ENCODE measurements around the gene MAPKBP1.
"Not testable (repeated sequence)": the region's sequence is repeated elsewhere in the genome, so short reads cannot be mapped to it uniquely, and the experiment has no call there.

Gene MAPKBP1

GRCh38 chr15:41732483-41732882 is 41.8 kb upstream of the MAPKBP1 start:
- Histone ChIP-seq H3K4me2 (ENCODE audit: low read depth, low read length) (no peak overlapping the region), H2AFZ (ENCODE audit: low read length) (no peak overlapping the region), H4K20me1 (ENCODE audit: insufficient read depth, low read length) (no peaks in the 10 kb centered on the region), H3K27ac (ENCODE audit: low read length) (no peak overlapping the region), H3K4me1 (ENCODE audit: low read length) (no peaks in the 10 kb centered on the region), H3K9me2 (replicated peaks; ENCODE audit: insufficient read depth, low read length) (no peaks in the 10 kb centered on the region), H3K4me3 (ENCODE audit: low read length) (no peak overlapping the region), H3F3A (ENCODE audit: insufficient read depth, low read length) (no peaks in the 10 kb centered on the region), H3K79me2 (ENCODE audit: low read length) (no peaks in the 10 kb centered on the region), H3K9me3 (replicated peaks; ENCODE audit: insufficient read depth, low read length) (no peaks in the 10 kb centered on the region), H3K9ac (ENCODE audit: low read length) (no peak overlapping the region), H3K36me3 (replicated peaks; ENCODE audit: insufficient read depth, low read length) (no peaks in the 10 kb centered on the region; the same call in 1 of the 2 replicates), H3K27me3 (replicated peaks; ENCODE audit: insufficient read depth, low read length) (no peaks in the 10 kb centered on the region)
- no peak for TF ChIP-seq EZH2 (optimal IDR thresholded peaks at IDR 0.05; ENCODE audit: low read depth, low read length)
- TF ChIP-seq EZH2phosphoT487 (IDR thresholded peaks at IDR 0.05; ENCODE audit: low read length), result no peak
- TF ChIP-seq CTCF (IDR thresholded peaks at IDR 0.05; ENCODE audit: low read length), result no peak
- no peak for DNase-seq

- Histone ChIP-seq H3K4me2 (ENCODE audit: low read depth, low read length) (no peak overlapping the region), H2AFZ (ENCODE audit: low read length) (no peak overlapping the region), H3F3A (ENCODE audit: insufficient read depth, low read length) (no peaks in the 10 kb centered on the region), H3K27me3 (replicated peaks; ENCODE audit: insufficient read depth, low read length) (no peaks in the 10 kb centered on the region), H3K36me3 (replicated peaks; ENCODE audit: insufficient read depth, low read length) (no peaks in the 10 kb centered on the region; the same call in 1 of the 2 replicates), H3K27ac (ENCODE audit: low read length) (no peak overlapping the region), H3K79me2 (ENCODE audit: low read length) (no peaks in the 10 kb centered on the region), H3K9me3 (replicated peaks; ENCODE audit: insufficient read depth, low read length) (no peaks in the 10 kb centered on the region), H3K4me3 (ENCODE audit: low read length) (no peak overlapping the region), H4K20me1 (ENCODE audit: insufficient read depth, low read length) (no peaks in the 10 kb centered on the region), H3K4me1 (ENCODE audit: low read length) (no peaks in the 10 kb centered on the region), H3K9me2 (replicated peaks; ENCODE audit: insufficient read depth, low read length) (no peaks in the 10 kb centered on the region), H3K9ac (ENCODE audit: low read length) (no peak overlapping the region)
- no peak for TF ChIP-seq EZH2phosphoT487 (IDR thresholded peaks at IDR 0.05; ENCODE audit: low read length)
- TF ChIP-seq CTCF (IDR thresholded peaks at IDR 0.05; ENCODE audit: low read length), result no peak
- no peak for TF ChIP-seq EZH2 (optimal IDR thresholded peaks at IDR 0.05; ENCODE audit: low read depth, low read length)
- DNase-seq, result no peak
Measured at GRCh38 chr15:41734079-41734478, 40.2 kb upstream of the MAPKBP1 start.

DNA sequence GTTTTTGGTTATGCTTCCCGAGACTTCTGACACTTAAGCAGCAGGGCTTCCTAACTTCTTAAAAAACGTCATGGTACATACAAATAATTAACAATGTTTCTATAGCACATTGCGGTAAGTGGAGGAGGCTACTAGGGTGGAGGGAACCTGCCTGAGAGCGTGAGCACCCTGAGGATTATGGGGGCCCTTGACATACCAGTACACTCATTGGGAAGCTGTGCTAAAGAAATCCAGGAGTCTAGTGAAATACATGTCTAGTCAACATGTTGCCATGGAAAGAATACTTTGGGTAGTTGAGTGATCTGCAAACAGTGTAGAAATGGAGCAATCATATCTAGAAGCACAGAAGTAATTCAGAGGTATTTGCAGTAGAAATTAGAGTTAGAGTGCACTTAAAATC is 39.2 kb upstream of the MAPKBP1 start:
- H3K36me3 ChIP-seq (replicated peaks; ENCODE audit: insufficient read depth, low read length), result peaks cover 2% of the 10 kb centered on the region; the same call in 1 of the 2 replicates
- H3K9me3 ChIP-seq (replicated peaks; ENCODE audit: insufficient read depth, low read length), result no peaks in the 10 kb centered on the region
- H3K4me1 ChIP-seq (ENCODE audit: low read length), result no peaks in the 10 kb centered on the region
- no peaks in the 10 kb centered on the region for H3K27me3 ChIP-seq (replicated peaks; ENCODE audit: insufficient read depth, low read length)
- no peak overlapping the region for H3K4me2 ChIP-seq (ENCODE audit: low read depth, low read length)
- TF ChIP-seq CTCF (IDR thresholded peaks at IDR 0.05; ENCODE audit: low read length), result no peak
- TF ChIP-seq EZH2phosphoT487 (IDR thresholded peaks at IDR 0.05; ENCODE audit: low read length), result no peak
- TF ChIP-seq EZH2 (optimal IDR thresholded peaks at IDR 0.05; ENCODE audit: low read depth, low read length), result no peak
- H3F3A ChIP-seq (ENCODE audit: insufficient read depth, low read length), result no peaks in the 10 kb centered on the region
- no peak overlapping the region for H3K27ac ChIP-seq (ENCODE audit: low read length)
- no peaks in the 10 kb centered on the region for H4K20me1 ChIP-seq (ENCODE audit: insufficient read depth, low read length)
- H3K4me3 ChIP-seq (ENCODE audit: low read length), result no peak overlapping the region
- no peaks in the 10 kb centered on the region for H3K79me2 ChIP-seq (ENCODE audit: low read length)
- no peak overlapping the region for H3K9ac ChIP-seq (ENCODE audit: low read length)
- no peak for DNase-seq
- no peaks in the 10 kb centered on the region for H3K9me2 ChIP-seq (replicated peaks; ENCODE audit: insufficient read depth, low read length)
- H2AFZ ChIP-seq (ENCODE audit: low read length), result no peak overlapping the region

DNA sequence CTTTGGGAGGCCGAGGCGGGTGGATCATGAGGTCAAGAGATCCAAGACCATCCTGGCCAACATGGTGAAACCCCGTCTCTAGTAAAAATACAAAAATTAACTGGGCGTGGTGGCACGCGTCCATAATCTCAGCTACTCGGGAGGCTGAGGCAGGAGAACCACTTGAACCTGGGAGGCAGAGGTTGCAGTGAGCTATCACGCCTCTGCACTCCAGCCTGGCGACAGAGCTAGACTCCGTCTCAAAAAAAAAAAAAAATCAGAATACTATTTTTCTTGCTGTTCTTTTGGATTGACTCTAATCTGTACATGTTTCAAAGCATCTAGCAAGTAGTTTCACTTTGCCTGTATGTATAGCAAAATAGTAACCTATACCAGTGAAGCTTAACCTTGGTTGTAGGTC is 38.8 kb upstream of the MAPKBP1 start:
- H3K27ac ChIP-seq (ENCODE audit: low read length); H3K9me2 ChIP-seq (replicated peaks; ENCODE audit: insufficient read depth, low read length); H4K20me1 ChIP-seq (ENCODE audit: insufficient read depth, low read length); H3K79me2 ChIP-seq (ENCODE audit: low read length); H2AFZ ChIP-seq (ENCODE audit: low read length); H3K9ac ChIP-seq (ENCODE audit: low read length); H3F3A ChIP-seq (ENCODE audit: insufficient read depth, low read length); H3K4me2 ChIP-seq (ENCODE audit: low read depth, low read length); H3K9me3 ChIP-seq (replicated peaks; ENCODE audit: insufficient read depth, low read length); H3K27me3 ChIP-seq (replicated peaks; ENCODE audit: insufficient read depth, low read length); H3K4me1 ChIP-seq (ENCODE audit: low read length); H3K4me3 ChIP-seq (ENCODE audit: low read length); H3K36me3 ChIP-seq (replicated peaks; ENCODE audit: insufficient read depth, low read length); DNase-seq: not testable (repeated sequence)

All from MM.1S (cell line).